OCI-LY3 (cell line): Measurements from ENCODE around the gene TGM1.

ENCODE experiments used
- CTCF ChIP-seq: fragments of 200-600, 300-600 bp; sonication (generic); IDR thresholded peaks from 2 replicates; pipeline ENCODE4 v1.5.1; 2014; ENCODE audit warnings: antibody characterized with exemption, low read length, low read depth
- EZH2phosphoT487 ChIP-seq: fragments of 200-600 bp; shearing (Covaris generic); IDR thresholded peaks from 2 replicates; pipeline ENCODE4 v1.6.1; 2018; ENCODE audit warnings: antibody characterized with exemption, mixed run types, low read depth

- TF ChIP-seq CTCF, result no peak
- TF ChIP-seq EZH2phosphoT487, result no peak
Observed at GRCh38 chr14:24207104-24207551, 55.8 kb downstream of the TGM1 start.
